COR-L47 (cell line): ENCODE results near the gene KRTAP10-11.
"Not testable (repeated sequence)": the region's sequence is repeated elsewhere in the genome, so short reads cannot be mapped to it uniquely, and the experiment has no call there.

Experiments used
- DNase-seq: peaks from one replicate; lab custom pipeline; 2025; lab: John Stamatoyannopoulos, UW

Gene KRTAP10-11, protein sequence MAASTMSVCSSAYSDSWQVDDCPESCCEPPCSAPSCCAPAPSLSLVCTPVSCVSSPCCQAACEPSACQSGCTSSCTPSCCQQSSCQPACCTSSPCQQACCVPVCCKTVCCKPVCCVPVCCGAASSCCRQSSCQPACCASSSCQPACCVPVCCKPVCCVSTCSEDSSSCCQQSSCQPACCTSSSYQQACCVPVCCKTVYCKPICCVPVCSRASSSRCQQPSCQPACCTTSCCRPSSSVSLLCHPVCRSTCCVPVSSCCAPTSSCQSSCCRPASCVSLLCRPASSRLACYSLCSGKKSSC

DNA sequence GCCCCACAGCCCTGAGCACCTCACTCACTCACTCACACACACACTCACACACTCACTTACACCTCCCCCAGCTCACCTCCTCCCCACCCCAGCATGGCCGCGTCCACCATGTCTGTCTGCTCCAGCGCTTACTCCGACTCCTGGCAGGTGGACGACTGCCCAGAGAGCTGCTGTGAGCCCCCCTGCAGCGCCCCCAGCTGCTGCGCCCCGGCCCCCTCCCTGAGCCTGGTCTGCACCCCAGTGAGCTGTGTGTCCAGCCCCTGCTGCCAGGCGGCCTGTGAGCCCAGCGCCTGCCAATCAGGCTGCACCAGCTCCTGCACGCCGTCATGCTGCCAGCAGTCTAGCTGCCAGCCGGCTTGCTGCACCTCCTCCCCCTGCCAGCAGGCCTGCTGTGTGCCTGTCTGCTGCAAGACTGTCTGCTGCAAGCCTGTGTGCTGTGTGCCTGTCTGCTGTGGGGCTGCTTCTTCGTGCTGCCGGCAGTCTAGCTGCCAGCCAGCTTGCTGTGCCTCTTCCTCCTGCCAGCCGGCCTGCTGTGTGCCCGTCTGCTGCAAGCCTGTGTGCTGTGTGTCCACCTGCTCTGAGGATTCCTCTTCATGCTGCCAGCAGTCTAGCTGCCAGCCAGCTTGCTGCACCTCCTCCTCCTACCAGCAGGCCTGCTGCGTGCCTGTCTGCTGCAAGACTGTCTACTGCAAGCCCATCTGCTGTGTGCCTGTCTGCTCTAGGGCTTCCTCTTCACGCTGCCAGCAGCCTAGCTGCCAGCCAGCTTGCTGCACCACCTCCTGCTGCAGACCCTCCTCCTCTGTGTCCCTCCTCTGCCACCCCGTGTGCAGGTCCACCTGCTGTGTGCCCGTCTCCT is at the start of gene KRTAP10-11:
TSS of gene KRTAP10-11 (plus strand) at position 49 of the 856 bp plus-strand sequence. CDS start at position 94, 45 bp downstream.
- peak; percentile 21 for DNase-seq

DNA sequence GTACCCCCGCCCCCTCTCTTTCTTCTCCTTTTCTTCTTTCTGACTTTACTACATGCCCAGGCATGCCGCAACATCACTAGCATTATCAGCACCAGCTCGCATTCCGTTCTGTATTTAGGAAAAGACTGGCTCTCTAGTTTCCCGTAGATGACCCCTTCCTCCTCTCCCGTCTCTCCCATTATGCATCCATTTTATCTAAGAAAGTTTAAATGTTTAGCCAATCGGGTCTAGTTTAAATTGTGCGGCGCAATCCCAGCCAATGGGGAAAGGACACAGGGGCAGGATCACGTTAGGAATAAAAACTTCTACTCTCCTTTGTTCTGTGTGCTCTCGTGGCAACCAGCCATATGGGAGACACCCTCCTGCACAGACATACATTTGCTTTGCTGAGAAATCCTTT is 48.2 kb upstream of the KRTAP10-11 start:
- DNase-seq, result no peak

DNA sequence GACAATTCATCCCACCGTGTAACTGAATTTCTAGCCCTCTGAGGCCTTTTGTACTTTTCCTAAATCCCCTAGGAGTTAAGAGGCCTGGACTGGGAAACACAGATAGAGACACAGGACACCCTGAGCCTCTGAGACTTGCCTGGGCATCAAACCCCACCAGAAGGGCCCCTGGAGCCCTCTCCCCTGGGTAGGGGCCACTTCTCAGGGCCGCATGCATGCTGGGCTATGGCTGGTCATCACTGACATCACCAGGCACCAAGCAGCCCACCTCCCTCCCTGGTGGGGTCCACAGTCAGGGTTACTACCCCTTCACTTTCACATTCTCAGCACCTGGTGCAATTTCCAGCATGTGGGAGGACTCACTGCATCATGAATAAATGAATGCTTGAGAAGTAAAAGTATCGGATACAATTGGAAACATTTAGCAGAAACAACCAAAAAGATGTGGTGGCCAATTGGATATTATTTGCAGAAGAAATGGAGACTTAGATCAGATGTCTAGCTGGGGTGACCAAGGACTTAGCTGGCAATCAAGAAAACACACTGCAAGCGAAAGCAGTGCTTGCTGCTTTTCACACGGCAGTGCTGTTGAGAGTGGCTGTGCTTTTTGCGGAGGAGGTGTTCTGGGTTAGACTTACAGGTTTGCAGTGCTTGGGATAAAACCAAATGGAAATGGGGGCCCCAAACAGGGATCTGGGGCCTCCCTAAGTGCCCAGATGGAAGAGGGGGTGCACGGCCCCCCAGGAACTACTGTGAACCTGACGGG is 46.8 kb upstream of the KRTAP10-11 start:
- DNase-seq, result no peak

DNA sequence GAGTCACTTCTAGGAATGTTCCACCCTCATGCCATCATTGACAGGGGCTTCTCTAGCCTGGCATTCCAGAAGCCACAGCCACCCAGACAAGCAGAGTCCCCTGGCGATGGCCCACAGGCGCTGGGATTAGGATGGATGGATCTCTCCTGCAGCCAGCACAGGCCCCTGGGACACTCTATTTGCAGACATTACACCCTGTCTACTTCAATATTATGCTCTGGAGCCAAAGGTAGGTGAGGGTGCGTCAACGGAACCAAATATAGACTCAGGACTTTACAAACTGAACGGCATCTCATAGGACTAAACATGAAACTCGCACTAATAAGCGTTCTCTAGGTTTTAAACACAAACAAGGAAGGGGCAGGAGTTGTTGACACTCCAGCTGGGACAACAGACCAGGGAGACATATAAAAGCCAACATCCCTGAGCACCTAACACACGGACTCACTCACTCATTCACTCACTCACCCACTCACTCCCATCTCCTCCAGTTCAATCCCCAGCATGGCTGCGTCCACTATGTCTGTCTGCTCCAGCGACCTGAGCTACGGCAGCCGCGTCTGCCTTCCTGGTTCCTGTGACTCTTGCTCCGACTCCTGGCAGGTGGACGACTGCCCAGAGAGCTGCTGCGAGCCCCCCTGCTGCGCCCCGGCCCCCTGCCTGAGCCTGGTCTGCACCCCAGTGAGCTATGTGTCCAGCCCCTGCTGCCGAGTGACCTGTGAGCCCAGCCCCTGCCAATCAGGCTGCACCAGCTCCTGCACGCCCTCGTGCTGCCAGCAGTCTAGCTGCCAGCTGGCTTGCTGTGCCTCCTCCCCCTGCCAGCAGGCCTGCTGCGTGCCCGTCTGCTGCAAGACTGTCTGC is 45.9 kb upstream of the KRTAP10-11 start, which contains the start of gene KRTAP10-7:
TSS of gene KRTAP10-7 (plus strand) at position 480 of the 861 bp plus-strand sequence. CDS start at position 505, 25 bp downstream.
- DNase-seq, result not testable (repeated sequence)

DNA sequence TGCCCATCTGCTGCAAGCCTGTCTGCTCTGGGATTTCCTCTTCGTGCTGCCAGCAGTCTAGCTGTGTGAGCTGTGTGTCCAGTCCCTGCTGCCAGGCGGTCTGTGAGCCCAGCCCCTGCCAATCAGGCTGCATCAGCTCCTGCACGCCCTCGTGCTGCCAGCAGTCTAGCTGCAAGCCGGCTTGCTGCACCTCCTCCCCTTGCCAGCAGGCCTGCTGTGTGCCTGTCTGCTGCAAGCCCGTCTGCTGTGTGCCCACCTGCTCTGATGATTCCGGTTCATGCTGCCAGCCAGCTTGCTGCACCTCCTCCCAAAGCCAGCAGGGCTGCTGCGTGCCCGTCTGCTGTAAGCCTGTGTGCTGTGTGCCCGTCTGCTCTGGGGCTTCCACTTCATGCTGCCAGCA is 45.1 kb upstream of the KRTAP10-11 start:
- DNase-seq, result not testable (repeated sequence)

DNA sequence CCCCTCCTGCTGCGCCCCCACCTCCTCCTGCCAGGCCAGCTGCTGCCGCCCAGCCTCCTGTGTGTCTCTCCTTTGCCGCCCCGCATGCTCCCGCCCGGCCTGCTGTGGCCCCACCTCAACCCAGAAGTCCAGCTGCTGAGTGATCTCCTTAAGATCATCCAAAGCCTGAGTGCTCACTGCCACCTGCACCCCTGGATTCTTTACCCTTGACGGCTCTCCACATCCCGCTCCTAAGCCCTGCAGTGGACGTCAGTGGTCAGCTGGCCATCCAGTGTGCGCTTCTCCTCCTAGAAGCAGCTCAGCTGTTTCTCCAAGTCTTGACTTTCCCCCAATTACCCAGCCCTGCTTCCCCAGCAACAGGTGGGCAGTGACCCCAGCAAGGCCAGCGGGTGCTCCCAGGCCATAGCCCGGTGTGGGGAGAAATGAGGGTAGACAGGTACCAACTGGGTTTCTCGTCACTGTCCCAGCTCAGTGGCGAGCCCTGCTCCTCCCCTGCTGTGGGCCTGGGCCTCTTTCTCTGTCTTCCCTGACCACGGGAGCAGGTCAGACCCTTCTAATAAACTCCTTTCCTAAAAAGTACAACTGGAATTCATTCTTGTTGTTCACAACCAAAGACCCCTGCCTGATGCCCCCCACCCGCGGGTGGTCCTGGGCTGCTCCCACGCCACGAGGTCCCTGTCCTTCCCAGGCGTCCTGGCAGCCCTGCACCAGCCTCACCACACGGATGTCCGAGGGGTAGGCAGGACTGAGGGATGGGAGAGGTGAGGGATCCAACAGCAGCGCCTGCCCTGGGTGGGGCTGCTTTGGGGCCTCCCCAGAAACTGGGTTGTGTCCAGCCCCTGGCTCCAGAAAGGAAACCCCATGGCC is 44.4 kb upstream of the KRTAP10-11 start:
- DNase-seq, result no peak

DNA sequence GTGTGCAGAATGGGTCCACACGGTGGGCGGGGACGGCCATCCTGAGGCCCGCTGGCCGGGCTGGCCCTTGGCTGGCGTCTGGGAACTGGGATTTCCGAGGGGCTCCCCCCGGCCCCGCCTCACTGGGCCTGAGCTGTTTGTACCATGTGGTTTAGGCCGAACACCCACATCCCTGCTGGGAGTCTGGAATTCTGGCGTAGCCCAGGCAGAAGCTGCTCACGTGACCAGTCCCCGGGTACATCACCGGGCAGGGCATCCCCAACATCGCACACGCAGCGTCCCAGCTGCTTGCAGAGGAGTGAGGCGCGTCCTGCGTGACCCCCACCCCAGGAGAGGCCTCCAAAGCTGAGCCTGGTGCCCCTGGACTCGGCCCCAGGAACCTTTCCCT is 43.8 kb upstream of the KRTAP10-11 start:
- DNase-seq, result no peak

DNA sequence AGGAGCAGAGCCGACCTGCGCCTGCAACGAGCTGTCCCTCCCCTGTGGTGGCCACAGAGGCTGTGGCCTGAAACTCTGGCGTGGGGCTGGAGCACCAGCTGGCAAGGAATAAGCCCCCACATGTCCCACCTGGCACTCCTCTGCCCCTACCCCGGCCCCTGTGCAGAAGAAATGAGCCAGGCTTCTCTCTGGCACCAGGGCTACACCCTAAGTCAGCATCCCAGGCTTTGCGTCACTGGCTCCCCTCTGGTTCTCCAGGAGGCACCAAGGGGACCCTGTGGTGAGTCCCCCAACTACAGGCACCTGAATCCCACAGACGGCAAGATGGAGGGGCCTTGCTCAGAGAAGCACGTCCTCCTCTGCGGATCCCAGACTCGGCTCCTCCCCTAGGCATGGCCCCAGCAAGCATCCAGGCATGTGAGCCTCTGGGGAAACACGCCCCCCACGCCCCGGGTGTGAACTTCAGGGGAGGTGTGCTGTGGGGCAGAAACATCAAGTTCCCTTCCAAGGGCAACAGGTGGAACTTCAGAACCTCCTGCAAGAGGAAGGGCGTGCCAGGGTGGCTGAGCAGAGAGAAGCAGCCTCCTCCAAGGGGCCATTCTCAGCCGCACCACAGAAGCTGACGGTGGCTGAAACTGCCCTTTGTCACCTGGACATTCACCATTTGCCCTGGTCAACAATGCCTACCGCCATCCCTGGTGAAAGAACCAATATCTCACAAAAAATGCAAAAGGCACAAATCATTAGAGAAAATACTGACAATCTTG is 42.9 kb upstream of the KRTAP10-11 start:
- DNase-seq, result no peak

DNA sequence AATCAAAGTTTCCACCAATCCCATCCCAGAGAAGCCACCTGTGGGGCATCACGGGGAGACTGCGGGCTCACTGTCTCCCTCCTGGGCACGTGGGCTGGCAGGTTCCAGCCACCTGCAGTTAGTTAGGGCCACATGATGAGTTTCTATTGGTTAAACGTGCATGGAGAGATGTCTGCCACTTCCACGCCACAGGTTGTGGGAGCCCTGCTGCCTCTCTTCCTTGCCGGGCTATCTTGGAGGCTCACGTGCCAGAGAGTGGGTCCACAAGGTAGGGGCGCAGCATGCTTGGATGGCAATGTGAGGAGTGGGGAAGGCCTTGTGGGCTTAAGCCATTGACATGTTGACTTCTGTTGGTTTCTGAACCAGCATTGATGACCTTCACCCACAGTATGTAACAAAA is 42.3 kb upstream of the KRTAP10-11 start:
- DNase-seq, result no peak

DNA sequence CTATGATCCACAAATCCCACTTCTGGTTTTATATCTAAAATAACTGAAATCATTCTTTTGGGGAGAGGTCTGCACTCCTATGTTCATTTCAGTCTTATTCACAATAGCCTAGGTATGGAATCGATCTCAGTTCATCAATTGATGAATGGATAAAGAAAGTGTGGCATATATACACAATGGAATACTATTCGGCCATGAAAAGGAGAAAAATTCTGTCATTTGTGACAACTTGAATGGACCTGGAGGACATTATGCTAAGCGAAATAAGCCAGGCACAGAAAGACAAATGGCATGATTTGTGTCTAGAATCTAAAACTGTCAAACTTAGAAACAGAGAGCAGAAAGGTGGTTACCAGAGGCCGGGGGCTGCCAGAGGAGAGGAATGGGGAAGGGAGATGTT is 39.7 kb upstream of the KRTAP10-11 start:
- DNase-seq, result no peak

DNA sequence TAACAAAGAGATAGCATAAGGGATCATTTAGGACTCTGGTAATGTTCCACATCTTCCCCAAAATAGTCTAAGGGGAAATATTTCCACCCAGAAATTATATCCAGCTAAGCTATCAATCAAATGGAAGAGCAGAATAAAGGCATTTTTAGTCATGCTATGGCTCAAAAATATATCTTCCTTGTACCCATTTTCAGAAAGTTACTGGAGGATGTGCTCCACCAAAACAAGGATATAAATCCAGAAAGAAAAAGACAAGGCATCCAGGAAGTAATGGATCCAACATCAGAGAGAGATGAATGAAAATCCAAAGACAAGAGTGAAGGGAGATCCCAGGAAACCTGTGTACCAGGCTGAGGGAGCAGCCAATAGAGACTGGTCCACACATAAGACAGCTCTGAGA is 37.0 kb upstream of the KRTAP10-11 start:
- DNase-seq, result no peak

DNA sequence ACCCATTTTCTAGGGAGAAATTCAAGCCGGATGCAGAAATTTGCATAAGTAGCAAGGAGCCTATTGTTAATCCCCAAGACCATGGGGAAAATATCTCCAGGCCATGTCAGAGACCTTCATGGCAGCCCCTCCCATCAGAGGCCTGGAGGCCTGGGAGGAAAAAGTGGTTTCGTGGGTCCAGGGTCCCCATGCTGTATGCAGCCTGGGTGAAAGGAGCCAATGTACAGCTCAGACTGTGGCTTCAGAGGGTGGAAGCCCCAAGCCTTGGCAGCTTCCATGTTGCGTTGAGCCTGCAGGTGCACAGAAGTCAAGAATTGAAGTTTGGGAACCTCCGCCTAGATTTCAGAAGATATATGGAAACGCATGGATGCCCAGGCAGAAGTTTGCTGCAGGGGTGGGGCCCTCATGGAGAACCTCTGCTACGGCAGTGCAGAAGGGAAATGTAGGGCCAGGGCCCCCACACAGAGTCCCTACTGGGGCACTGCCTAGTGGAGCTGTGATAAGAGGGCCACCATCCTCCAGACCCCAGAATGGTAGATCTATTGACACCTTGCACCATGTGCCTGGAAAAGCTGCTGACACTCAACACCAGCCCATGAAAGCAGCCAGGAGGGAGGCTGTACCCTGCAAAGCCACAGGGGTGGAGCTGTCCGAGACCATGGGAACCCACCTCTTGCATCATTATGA is 35.9 kb upstream of the KRTAP10-11 start:
- DNase-seq, result not testable (repeated sequence)

DNA sequence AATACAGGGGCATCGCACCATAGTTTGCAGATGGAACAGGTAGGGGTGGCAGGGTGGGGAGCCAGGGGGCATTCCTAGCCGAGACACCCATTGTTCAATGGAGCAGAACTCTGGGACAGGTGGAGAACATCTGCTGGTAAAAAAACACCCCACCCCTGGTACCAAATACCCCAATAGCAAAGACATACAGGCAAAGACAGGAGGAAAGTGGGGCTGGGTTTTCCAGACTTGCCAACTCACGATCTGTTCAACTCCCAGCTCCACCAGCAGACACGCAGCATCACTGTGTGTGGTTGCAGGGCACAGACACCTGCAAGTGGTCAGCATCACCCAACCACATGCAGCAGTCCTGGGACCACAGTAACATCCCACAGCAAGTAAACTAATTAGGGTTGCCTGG is 34.7 kb upstream of the KRTAP10-11 start:
- no peak for DNase-seq

DNA sequence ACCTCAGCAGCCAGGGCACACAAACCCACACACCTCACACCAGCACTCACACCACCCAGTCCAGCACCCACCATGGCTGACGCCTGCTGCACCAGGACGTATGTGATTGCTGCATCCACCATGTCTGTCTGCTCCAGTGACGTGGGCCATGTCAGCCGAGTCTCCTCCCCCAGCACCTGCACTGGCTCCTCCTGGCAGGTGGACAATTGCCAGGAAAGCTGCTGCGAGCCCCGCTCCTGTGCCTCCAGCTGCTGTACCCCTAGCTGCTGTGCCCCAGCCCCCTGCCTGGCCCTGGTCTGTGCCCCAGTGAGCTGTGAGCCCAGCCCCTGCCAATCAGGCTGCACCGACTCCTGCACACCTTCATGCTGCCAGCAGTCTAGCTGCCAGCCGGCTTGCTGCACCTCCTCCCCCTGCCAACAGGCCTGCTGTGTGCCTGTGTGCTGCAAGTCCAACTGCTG is 34.2 kb upstream of the KRTAP10-11 start, which contains the start of gene KRTAP10-8:
TSS of gene KRTAP10-8 (plus strand) at position 51 of the 458 bp plus-strand sequence. CDS start at position 73, 22 bp downstream.
- no peak for DNase-seq

DNA sequence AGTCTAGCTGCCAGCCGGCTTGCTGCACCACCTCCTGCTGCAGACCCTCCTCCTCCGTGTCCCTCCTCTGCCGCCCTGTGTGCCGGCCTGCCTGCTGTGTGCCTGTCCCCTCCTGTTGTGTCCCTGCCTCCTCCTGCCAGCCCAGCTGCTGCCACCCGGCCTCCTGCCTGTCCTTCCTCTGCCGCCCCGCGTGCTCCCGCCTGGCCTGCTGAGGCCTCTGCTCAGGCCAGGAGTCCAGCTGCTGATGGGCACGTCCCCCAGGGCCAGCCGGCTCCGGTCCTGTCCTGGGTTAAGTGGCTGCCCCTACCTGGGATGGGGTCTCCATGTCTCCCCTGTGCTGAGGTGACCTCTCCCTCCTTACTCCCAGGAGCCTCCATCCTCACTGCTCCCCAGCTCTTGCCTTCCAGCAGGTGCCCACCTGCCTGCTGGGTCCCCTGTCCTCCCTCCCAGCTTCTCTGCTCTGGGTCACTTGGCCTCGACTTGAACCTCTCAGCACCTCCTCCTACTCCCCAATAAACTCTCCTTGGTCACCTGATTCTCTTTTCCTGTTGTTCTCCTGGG is 33.5 kb upstream of the KRTAP10-11 start:
- DNase-seq, result no peak

DNA sequence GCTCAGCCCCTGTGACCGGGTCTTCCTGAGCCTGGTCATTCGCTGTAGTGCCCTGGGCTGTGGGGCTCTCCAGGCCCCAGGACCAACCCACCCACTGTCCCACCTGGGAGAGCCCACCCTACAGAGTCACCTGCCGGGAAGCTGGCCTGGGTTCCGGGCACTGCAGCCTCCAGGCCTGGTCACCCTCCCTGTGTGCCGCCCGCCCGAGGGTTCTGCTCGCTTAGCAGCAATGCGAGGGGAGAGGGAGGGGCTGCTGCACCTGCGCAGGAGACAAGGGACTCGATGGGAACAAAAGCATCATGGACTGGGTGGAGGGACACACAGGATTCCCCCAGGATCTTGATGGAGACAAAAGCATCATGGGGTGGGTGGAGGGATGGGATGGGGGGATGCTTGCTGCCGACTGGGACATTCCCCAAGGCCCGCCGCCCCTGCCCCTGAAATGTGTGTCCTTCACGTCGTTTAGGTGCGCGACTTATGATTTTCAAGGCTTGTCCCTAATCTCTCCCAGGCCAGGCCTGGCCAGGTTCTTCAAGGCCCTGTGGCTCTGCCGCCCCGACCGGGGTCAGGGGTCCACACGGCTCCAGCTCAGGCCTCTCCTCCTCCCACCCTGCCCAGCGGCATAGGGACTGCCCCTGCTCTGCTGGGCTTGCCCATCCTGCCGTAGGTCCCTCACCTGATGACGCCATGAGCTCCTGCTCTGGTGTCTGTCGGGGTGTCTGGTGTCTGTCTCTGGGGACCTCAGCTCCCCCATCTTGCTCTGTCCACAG is 32.6 kb upstream of the KRTAP10-11 start:
- DNase-seq, result no peak

DNA sequence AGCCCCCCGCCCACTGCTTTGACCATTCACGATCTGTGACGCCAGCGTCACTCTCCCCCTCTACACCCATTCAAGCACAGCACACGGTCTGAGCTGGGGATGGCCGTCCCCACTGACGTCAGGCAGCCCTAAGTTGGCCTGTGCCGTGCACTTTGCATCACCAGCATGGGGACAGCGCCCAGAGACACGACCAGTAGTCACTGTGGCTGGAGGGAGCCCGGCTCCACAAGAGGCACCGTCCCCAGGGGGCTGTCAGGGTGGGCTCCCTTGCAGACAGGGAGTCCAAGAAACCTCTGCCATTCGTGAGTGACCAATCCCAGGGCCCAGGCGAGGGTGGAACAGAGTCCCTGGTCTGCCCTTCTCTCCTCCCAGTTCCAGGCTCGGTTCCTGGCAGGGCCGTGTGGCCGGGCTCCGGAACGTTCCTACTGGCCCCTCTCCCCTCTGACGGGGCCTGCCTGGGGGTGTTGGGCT is 32.0 kb upstream of the KRTAP10-11 start:
- DNase-seq, result no peak
